Stimulated activated CD4-positive, alpha-beta T cell treated with anti-CD3 and anti-CD28 coated beads, Interleukin-12 subunit alpha, Interleukin-12 subunit beta, amount 100 ng/mL, for 48 hours (primary cell): ENCODE results near the gene AGPAT4.
"Not testable (repeated sequence)": the region's sequence is repeated elsewhere in the genome, so short reads cannot be mapped to it uniquely, and the experiment has no call there.

Experiments used
- DNase-seq, 3 donors: peaks; one replicate each; pipeline ENCODE4 v3.0.0-alpha.2; 2020; ENCODE audit warnings: low read depth in 2 of 3, low spot score in 1 of 3

Gene AGPAT4

GRCh38 chr6:161273752-161274487 lies at the start of gene AGPAT4:
Gene AGPAT4 (minus strand): TSS chr6:161274061. CDS start chr6:161232213, 41,848 bp downstream.
- peak; percentile 25 to 37 (median 30) for DNase-seq

DNA sequence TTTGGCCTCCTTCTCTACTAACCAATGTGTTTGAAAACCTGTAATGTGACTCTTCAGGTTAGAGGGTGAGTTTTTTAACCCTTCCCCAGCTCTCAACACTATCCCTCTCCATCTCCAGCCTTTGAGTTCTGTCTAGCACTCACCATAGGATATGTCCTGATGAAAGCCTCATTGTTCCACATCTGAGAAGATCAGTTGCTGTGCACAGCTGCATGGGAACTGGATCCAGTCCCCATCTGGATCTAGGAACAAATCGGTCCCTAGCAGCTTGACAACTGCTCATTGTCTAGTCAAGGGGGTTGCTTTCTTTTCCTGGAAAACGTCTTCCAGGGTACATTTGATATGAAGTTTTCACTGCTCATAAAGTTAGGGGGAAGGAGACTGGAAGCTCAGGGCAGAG lies 45.4 kb upstream of the AGPAT4 start:
- DNase-seq, result no peak

DNA sequence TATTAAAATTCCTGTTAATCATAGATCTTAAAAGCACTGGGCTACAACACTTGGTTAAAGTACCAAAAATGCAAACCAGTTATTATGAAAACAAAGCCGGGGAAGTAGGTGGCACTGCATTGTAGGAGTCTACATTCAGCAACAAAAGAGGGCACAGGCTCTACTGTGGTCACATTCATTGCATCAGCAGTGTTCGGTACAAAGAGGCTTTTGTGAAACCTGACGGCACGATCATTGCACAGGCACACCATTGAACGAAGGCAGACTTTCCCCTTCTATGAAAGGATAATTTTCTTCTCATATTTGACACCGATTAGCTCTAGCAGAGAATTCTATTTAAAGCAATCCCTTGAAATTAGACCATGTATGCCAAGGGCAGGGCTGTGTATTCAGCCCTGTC lies 44.6 kb upstream of the AGPAT4 start:
- DNase-seq, result no peak

- DNase-seq, result no peak
Measured at GRCh38 chr6:161316531-161316930, 42.7 kb upstream of the AGPAT4 start.

- DNase-seq, result not testable (repeated sequence)
Measured at GRCh38 chr6:161315246-161315917, 41.5 kb upstream of the AGPAT4 start.

GRCh38 chr6:161314541-161315245 lies 40.8 kb upstream of the AGPAT4 start:
- DNase-seq, result not testable (repeated sequence)

DNA sequence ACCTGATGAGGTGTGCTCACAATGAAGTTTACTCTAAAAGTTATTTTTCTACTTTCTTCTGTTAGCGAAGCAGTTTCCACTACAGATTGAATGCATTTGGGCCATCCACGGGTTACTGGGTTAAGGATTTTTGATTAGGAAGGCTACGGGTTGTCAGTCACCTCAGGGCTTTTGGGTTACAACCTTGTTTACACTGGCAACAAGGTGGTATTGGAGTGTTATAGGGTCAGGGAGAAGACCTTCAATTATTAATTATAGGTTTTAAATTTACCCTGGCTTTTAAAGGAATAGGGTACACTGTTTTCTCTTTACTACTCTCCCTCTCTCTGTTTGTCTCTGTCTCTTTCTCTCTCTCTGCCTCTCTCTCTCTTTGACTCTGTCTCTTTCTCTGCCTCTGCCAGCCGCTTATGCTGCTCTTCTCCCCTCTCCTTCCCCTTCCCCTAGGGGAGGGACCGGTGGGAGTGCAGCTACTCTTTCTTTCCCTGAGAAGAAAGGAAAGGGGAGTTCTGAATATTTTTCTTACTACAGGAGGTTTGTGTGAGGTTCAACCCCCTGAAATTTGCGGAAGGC lies 40.2 kb upstream of the AGPAT4 start:
- DNase-seq, result no peak

- not testable (repeated sequence) for DNase-seq
Measured at GRCh38 chr6:161313475-161313874, 39.6 kb upstream of the AGPAT4 start.

- not testable (repeated sequence) for DNase-seq
Measured at GRCh38 chr6:161309774-161310173, 35.9 kb upstream of the AGPAT4 start.

- DNase-seq, result no peak
Measured at GRCh38 chr6:161308075-161308655, 34.3 kb upstream of the AGPAT4 start.

DNA sequence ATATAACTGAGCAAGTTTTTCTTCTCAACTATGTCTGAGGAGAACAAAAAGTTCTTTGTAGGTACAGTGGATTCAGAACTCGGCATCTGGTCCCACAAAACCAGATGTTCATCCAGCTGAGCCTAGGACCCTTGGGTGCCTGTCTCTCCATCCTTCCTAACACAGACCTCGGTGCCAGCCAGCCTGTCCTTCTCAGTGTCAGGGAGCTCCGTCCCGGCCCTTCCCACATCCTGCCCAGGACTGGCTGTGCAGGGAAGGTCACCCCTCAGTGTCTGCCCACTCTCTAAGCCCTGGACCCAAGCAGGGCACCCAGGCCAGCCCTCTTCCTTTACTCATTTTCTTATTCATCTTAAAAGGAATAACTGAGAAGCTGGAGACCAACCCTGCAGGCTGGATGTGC lies 32.0 kb upstream of the AGPAT4 start:
- no peak for DNase-seq

DNA sequence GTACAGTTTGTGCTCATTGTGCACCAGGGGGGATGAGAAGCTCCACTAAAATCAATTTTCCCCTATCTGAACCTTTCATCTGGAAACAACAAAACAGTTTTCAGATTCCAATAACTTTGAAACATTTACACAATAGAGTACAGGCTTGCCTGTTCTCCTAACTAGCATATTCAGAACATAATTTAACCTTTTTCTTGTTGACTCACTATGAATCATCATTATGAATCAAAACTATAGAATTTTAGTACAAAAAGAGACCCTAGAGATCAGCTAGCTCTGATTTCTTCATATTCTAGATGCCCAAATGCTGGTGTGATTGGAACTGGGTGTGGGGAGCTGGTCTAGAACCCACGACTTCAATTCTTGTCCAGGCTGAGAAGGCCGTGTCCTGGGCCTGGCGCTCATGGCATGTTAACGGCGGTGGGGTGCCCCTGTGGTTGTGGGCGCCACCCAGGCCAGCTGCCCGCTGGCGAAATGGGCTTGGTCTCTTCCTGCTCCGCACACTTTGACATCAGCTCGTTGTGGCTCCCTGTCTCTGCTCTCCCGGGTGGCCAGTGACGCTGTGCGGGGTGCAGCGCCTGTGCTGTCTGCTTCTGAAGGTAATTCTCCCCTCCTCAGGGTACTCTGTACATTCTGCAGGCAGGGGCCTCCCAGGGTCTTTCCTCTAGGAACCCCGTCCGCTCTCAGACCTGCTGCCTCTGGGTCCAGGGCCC lies 29.9 kb upstream of the AGPAT4 start:
- DNase-seq, result no peak

GRCh38 chr6:161302949-161303348 lies 29.1 kb upstream of the AGPAT4 start:
- DNase-seq, result no peak

DNA sequence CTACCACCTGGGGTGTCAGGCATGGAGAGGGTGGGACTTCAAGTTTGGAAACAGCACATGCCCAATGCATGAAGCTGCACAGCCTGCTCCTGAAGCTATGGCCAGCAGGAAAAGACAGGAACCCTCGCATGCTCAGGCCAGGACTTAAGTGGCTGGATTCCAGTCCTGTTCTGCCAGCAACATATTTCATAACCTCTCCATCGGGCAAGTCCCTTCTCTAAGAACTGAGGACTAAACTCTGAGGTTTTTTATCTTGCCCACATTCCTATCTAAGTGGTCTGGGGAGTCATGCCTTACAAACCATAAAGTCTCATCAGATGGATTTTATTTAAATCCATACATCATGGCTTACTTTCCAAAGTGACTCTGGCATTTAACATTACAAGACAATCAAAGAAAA lies 27.5 kb upstream of the AGPAT4 start:
- no peak for DNase-seq

- DNase-seq, result no peak
Measured at GRCh38 chr6:161300823-161301222, 27.0 kb upstream of the AGPAT4 start.

- DNase-seq, result no peak
Measured at GRCh38 chr6:161299726-161300125, 25.9 kb upstream of the AGPAT4 start.

DNA sequence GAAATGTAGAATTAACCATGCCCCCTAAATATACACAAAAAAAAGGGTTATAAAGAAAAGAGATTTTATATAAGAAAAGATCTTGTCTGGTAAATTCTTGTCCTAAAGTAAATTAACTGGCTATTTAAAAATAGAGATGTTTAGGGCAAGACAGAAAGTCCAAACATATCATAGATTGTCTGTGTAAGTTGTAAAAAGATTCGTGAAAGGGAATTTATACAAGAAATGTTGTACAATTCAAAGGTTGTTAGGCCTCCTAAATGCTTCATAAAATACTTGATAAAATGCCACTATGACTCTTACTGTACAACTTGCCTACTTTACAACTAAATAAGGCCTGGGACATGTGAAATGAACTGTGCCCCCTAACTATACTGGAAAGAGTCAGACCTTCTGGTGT lies 21.9 kb upstream of the AGPAT4 start:
- DNase-seq, result no peak

DNA sequence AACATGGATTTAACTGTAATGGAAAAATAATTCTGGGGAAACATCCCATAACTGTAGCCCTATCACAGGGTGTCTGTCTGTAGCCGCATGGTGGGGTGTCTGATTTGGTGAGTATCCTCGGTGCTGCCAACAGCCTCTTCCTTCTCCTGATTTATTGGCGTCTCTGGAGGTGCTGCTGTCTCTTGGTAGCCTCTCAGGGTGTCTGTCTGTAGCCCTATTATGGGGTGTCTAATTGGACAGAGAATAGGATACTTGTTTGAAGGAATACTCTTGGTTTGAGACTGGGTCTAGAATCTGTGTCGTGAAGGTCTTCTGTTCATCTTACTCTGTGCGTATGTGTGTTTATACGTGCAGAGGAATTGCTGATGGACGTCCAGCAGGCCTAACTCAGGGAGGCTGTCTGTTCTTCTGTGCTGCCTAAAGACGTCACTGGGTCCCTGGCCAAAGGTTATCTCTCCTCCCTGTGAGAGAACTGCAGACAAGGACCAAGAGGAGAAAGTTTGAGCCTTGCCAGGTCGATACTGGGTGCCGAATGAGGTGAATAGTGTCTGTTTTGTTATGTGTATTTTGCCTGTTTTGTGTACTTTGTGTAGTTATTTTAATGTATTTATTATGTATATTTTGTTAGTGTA lies 18.9 kb upstream of the AGPAT4 start:
- DNase-seq, result no peak

DNA sequence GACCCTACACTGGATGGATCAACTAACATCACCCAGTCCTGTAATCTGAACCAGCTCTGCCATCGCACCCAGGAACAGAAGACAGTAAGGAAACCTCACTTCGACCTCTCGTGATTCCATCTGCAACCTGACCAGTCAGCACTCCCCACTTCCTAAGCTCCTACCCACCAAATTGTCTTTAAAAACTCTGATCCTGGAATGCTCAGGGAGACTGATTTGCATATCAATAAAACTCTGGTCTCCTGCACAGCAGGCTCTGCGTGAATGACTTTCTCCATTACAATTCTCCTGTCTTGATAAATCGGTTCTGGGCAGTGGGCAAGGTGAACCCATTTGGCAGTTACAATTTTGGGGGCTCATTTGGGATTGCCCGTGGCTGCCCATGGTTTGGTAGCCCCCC lies 18.3 kb upstream of the AGPAT4 start:
- no peak for DNase-seq

- DNase-seq, result no peak
Measured at GRCh38 chr6:161290751-161291150, 16.9 kb upstream of the AGPAT4 start.
